Astrocyte (in vitro differentiated cells and primary cell): ENCODE data around the gene POU2F3. TPM values are rescaled to one million over a fixed set of nuclear protein-coding genes. Genes with fewer than 3 reads are reported as not detected.
A peak's percentile ranks its signal among the peaks of the same experiment; 100 is the strongest.

Source experiments
- DNase-seq: peaks from one replicate; pipeline ENCODE4 v3.0.0-alpha.2; 2010; ENCODE audit warnings: low read depth
- FAIRE-seq: peaks from 2 replicates; lab custom pipeline; 2011; peaks lifted over from hg19 to GRCh38; lab: Jason Lieb, UNC
- H2AFZ ChIP-seq: 2 replicates; pipeline ENCODE4 v1.6.0; 2012; ENCODE audit warnings: low read depth, low read length, inconsistent platforms
- H3K27ac ChIP-seq: 2 replicates; pipeline ENCODE4 v1.5.1; 2011; ENCODE audit warnings: low read depth, low read length, inconsistent platforms
- H3K27me3 ChIP-seq: 2 replicates; pipeline ENCODE4 v1.6.0; 2011; ENCODE audit warnings: low read length, inconsistent platforms; ENCODE audit not compliant: insufficient read depth
- H3K36me3 ChIP-seq: 2 replicates; pipeline ENCODE4 v1.5.1; 2011; ENCODE audit warnings: low read length, inconsistent platforms; ENCODE audit not compliant: insufficient read depth
- H3K4me1 ChIP-seq: 2 replicates; pipeline ENCODE4 v1.5.1; 2011; ENCODE audit warnings: low read length, inconsistent platforms; ENCODE audit not compliant: insufficient read depth
- H3K4me2 ChIP-seq: 2 replicates; pipeline ENCODE4 v1.6.0; 2012; ENCODE audit warnings: low read length, inconsistent platforms
- H3K4me3 ChIP-seq: 2 replicates; pipeline ENCODE4 v1.5.1; 2011; ENCODE audit warnings: low read depth, mild to moderate bottlenecking, low read length, inconsistent platforms; ENCODE audit not compliant: insufficient read depth
- H3K79me2 ChIP-seq: 2 replicates; pipeline ENCODE4 v1.6.0; 2012; ENCODE audit warnings: mild to moderate bottlenecking, low read length, inconsistent platforms; ENCODE audit not compliant: insufficient read depth
- H3K9ac ChIP-seq: 2 replicates; pipeline ENCODE4 v1.6.0; 2012; ENCODE audit warnings: mild to moderate bottlenecking, low read length, inconsistent platforms
- H3K9me3 ChIP-seq: 2 replicates; pipeline ENCODE4 v1.5.1; 2012; ENCODE audit warnings: low read depth, mild to moderate bottlenecking, low read length, inconsistent platforms; ENCODE audit not compliant: insufficient read depth
- H4K20me1 ChIP-seq: 2 replicates; pipeline ENCODE4 v1.6.0; 2012; ENCODE audit warnings: low read length, inconsistent platforms; ENCODE audit not compliant: insufficient read depth
- H3K27ac Mint-ChIP-seq: one replicate; pipeline ENCODE4 v1.8.0; 2021; ENCODE audit warnings: mild to moderate bottlenecking, mixed read lengths; ENCODE audit not compliant: unreplicated experiment
- H3K27me3 Mint-ChIP-seq: one replicate; pipeline ENCODE4 v1.8.0; 2021; ENCODE audit warnings: low read depth, mixed read lengths; ENCODE audit not compliant: unreplicated experiment
- H3K36me3 Mint-ChIP-seq: one replicate; pipeline ENCODE4 v1.8.0; 2021; ENCODE audit warnings: low read depth, mixed read lengths; ENCODE audit not compliant: unreplicated experiment
- H3K4me1 Mint-ChIP-seq: one replicate; pipeline ENCODE4 v1.8.0; 2021; ENCODE audit warnings: low read depth, mixed read lengths; ENCODE audit not compliant: unreplicated experiment
- H3K4me3 Mint-ChIP-seq: one replicate; pipeline ENCODE4 v1.8.0; 2021; ENCODE audit warnings: mild to moderate bottlenecking, moderate library complexity, mixed read lengths; ENCODE audit not compliant: unreplicated experiment
- H3K9me3 Mint-ChIP-seq: one replicate; pipeline ENCODE4 v1.8.0; 2021; ENCODE audit warnings: mild to moderate bottlenecking, mixed read lengths; ENCODE audit not compliant: unreplicated experiment
- EZH2 ChIP-seq: IDR thresholded peaks from 2 replicates; pipeline ENCODE4 v1.6.1; 2012; ENCODE audit warnings: mild to moderate bottlenecking, low read length, inconsistent platforms; ENCODE audit not compliant: insufficient read depth
- total RNA-seq: library from RNA; stranded (reverse); gene quantifications from 2 replicates; pipeline ENCODE4 v1.2.1, GENCODE V29; 2021
- TF ChIP-seq, protein P1 (sequence below): IDR thresholded peaks from 2 replicates; pipeline ENCODE4 v1.5.1; 2011; ENCODE audit warnings: low read depth, mild to moderate bottlenecking, inconsistent platforms, low read length, moderate library complexity; ENCODE audit not compliant: insufficient read depth

The POU2F3 gene
- total RNA-seq, 1 donor from 2014 or later, result 0.20 TPM

DNA sequence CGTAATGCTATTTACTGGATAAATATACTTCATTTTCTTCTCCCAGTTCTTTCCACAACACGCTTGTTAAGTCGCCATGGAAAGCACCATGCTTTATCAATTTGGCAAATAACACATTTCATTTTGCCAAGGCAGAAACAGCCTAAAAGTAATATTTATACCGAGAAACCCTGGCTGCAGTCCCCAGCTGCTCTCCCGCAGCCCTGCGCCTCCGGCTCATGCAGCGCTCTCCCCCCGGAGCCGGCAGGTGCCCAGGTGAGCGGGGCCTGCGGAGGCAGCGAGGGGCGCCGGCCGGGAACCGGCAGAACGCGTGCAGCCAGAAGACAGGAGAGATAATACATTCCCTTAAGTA, 95.6 kb downstream of the POU2F3 start:
- peak overlapping the region; percentile 96 for H3K9ac ChIP-seq
- peak overlapping the region; percentile 75 for H3K4me3 Mint-ChIP-seq
- H3K27me3 ChIP-seq, result no peaks in the 10 kb centered on the region
- no peak overlapping the region for H3K27ac Mint-ChIP-seq
- peak overlapping the region; percentile 73 for H3K4me3 ChIP-seq
- peaks cover 35% of the 10 kb centered on the region for H4K20me1 ChIP-seq
- H3K4me1 Mint-ChIP-seq, result peaks cover 38% of the 10 kb centered on the region
- TF ChIP-seq, protein P1, sequence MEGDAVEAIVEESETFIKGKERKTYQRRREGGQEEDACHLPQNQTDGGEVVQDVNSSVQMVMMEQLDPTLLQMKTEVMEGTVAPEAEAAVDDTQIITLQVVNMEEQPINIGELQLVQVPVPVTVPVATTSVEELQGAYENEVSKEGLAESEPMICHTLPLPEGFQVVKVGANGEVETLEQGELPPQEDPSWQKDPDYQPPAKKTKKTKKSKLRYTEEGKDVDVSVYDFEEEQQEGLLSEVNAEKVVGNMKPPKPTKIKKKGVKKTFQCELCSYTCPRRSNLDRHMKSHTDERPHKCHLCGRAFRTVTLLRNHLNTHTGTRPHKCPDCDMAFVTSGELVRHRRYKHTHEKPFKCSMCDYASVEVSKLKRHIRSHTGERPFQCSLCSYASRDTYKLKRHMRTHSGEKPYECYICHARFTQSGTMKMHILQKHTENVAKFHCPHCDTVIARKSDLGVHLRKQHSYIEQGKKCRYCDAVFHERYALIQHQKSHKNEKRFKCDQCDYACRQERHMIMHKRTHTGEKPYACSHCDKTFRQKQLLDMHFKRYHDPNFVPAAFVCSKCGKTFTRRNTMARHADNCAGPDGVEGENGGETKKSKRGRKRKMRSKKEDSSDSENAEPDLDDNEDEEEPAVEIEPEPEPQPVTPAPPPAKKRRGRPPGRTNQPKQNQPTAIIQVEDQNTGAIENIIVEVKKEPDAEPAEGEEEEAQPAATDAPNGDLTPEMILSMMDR, result no peak
- no peak for TF ChIP-seq EZH2
- H3K79me2 ChIP-seq, result peaks cover 40% of the 10 kb centered on the region
- peak overlapping the region; percentile 61 for H2AFZ ChIP-seq
- H3K4me1 ChIP-seq, result peaks cover 51% of the 10 kb centered on the region
- no peaks in the 10 kb centered on the region for H3K36me3 Mint-ChIP-seq
- peak overlapping the region; percentile 92 for H3K4me2 ChIP-seq
- peaks cover 4% of the 10 kb centered on the region for H3K36me3 ChIP-seq
- no peaks in the 10 kb centered on the region for H3K9me3 ChIP-seq
- FAIRE-seq, result no peak
- H3K9me3 Mint-ChIP-seq, result no peaks in the 10 kb centered on the region
- DNase-seq, result no peak
- H3K27me3 Mint-ChIP-seq, result no peaks in the 10 kb centered on the region
- H3K27ac ChIP-seq, result peak overlapping the region; percentile 82

DNA sequence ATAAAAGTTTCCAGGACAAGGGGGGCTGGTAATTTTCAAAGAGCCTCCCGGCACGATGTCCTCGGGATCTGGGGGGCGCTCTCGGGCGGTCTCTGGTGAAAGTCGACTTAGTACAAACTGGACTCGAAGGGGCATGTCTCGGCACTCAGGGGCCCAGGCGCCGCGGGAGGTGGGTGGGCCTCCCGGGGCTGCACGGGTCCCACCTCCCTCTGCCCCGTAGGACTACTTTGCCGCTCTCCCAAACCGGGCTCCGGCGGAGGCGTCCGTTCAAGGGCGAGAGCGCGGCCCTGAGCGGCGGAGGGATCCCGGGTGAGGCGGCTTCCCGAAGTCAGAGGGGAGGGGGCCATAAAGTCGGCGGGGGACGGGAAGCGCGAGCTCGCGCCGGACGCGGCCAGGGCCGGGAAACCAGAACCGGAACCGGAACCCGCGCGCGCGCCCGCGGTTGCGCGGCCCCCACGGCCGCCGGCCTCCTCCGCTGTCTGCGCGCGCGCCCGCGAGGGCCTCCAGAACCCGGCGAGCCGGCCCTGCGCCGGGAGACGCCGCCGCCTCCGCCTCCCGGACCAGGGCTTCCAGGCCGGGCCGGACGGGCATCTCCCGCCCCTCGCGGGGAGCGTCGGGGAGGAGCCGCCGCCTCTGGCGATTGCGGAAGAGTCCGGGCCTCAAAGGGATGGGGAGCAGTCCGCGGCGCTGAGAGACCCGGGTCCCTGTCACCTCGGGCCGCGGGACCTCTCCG, 96.1 kb downstream of the POU2F3 start, which contains the start of gene ARHGEF12:
Gene ARHGEF12, plus strand, starts transcription at position 506 of the 733 bp plus-strand sequence. CDS start 831 bp downstream, outside the sequence.
- peak within 1 kb of the TSS; percentile 92 for H3K4me2 ChIP-seq
- no peaks in the 10 kb centered on the region for H3K36me3 Mint-ChIP-seq
- TF ChIP-seq EZH2, result no peak
- TF ChIP-seq, protein P1, result no peak
- peak; percentile 98 for DNase-seq
- H3K27ac ChIP-seq, result peak within 1 kb of the TSS; percentile 82
- H3K79me2 ChIP-seq, result peaks cover 46% of the 10 kb centered on the region
- peak within 1 kb of the TSS; percentile 61 for H2AFZ ChIP-seq
- peaks cover 41% of the 10 kb centered on the region for H4K20me1 ChIP-seq
- H3K9me3 Mint-ChIP-seq, result no peaks in the 10 kb centered on the region
- H3K4me1 ChIP-seq, result peaks cover 46% of the 10 kb centered on the region
- peaks cover 37% of the 10 kb centered on the region for H3K4me1 Mint-ChIP-seq
- no peaks in the 10 kb centered on the region for H3K9me3 ChIP-seq
- no peak for FAIRE-seq
- peak within 1 kb of the TSS; percentile 96 for H3K9ac ChIP-seq
- H3K36me3 ChIP-seq, result no peaks in the 10 kb centered on the region
- H3K27me3 Mint-ChIP-seq, result no peaks in the 10 kb centered on the region
- no peaks in the 10 kb centered on the region for H3K27me3 ChIP-seq
- peak within 1 kb of the TSS; percentile 93 for H3K4me3 Mint-ChIP-seq
- H3K4me3 ChIP-seq, result peak within 1 kb of the TSS; percentile 92
- H3K27ac Mint-ChIP-seq, result peak within 1 kb of the TSS; percentile 84
